Measurements from ENCODE around the gene KNCN.

- TF ChIP-seq POLR2AphosphoS5 (IDR thresholded peaks at IDR 0.05) (peak; percentile 36 to 70 (median 62)), CTCF (IDR thresholded peaks at IDR 0.05 in 8 of 11, conservative IDR thresholded peaks at IDR 0.05 in 3 of 11) (no peak)
Observed at GRCh38 chr1:46587069-46587468, 35.6 kb upstream of the KNCN start.

Data from spleen (tissue), 7 donors.